Endothelial cell of umbilical vein (primary cell): ENCODE results near the gene KAT8. TPM values are rescaled to one million over a fixed set of nuclear protein-coding genes. Genes with fewer than 3 reads are reported as not detected.

Experiments used
- BruUV-seq: library from RNA; stranded (reverse); fragments of 400-500 nt; replicated peaks from 2 replicates; lab custom pipeline; 2021; lab: Mats Ljungman, UMichigan
- CTCF ChIA-PET: fragments of 300-600, 350-600 bp; sonication (Branson Sonifier 250); formaldehyde crosslinking; loops from one replicate; lab custom pipeline; 2021; ENCODE audit warnings: antibody characterized with exemption, inconsistent platforms; lab: Charles Lee
- POLR2A ChIA-PET: fragments of 300-600, 350-600 bp; sonication (Branson Sonifier 250); formaldehyde crosslinking; loops from one replicate; lab custom pipeline; 2021; ENCODE audit warnings: antibody characterized with exemption, inconsistent platforms; lab: Charles Lee
- DNase-seq: peaks from one replicate; pipeline ENCODE4 v3.0.0-alpha.2; 2011; ENCODE audit warnings: low read depth, low spot score
- FAIRE-seq: peaks from 2 replicates; lab custom pipeline; 2011; peaks lifted over from hg19 to GRCh38; lab: Jason Lieb, UNC
- H2AFZ ChIP-seq: 2 replicates; pipeline ENCODE4 v1.6.0; 2012; ENCODE audit warnings: low read depth, low read length, control low read depth, inconsistent platforms
- H3K27ac ChIP-seq: 2 replicates; pipeline ENCODE4 v1.5.1; 2011; ENCODE audit warnings: low read depth, mild to moderate bottlenecking, control low read depth, low read length, moderate library complexity; ENCODE audit not compliant: insufficient read depth
- H3K27me3 ChIP-seq, 2 experiments: 2 replicates each; pipeline versions ENCODE4 v1.6.0 to v1.6.1; 2011; ENCODE audit warnings: low read length in 2 of 2, mixed read lengths in 1 of 2; ENCODE audit not compliant: control insufficient read depth in 2 of 2, insufficient read depth in 2 of 2
- H3K36me3 ChIP-seq, 2 experiments: 2 replicates in 1 of 2; 3 replicates in 1 of 2; pipeline ENCODE4 v1.5.1; 2011; ENCODE audit warnings: low read length in 2 of 2, mild to moderate bottlenecking in 1 of 2, moderate library complexity in 1 of 2; ENCODE audit not compliant: control insufficient read depth in 2 of 2, insufficient read depth in 2 of 2; ENCODE audit errors: extremely low read depth in 1 of 2
- H3K4me1 ChIP-seq: 3 replicates; pipeline ENCODE4 v1.5.1; 2011; ENCODE audit warnings: mild to moderate bottlenecking, low read length; ENCODE audit not compliant: control insufficient read depth, insufficient read depth; ENCODE audit errors: extremely low read depth
- H3K4me2 ChIP-seq: 2 replicates; pipeline ENCODE4 v1.6.1; 2011; ENCODE audit warnings: low read length, control low read depth, mixed read lengths; ENCODE audit not compliant: insufficient read depth
- H3K4me3 ChIP-seq, 3 experiments: fragments of 200-600 bp in 1 of 3; sonication (generic), shearing (Covaris generic) in 1 of 3; replicated peaks in 1 of 3; 2 replicates each; pipeline ENCODE4 v1.5.1; 2011 to 2016; ENCODE audit warnings: control low read depth in 3 of 3, low read length in 3 of 3, mild to moderate bottlenecking in 2 of 3, inconsistent platforms in 1 of 3, low read depth in 1 of 3, moderate library complexity in 1 of 3; ENCODE audit not compliant: insufficient read depth in 1 of 3
- H3K79me2 ChIP-seq: 2 replicates; pipeline ENCODE4 v1.6.0; 2012; ENCODE audit warnings: low read length, inconsistent platforms; ENCODE audit not compliant: control insufficient read depth, insufficient read depth
- H3K9ac ChIP-seq: replicated peaks from 2 replicates; pipeline ENCODE3; 2011; ENCODE audit warnings: low read length, control low read depth; ENCODE audit not compliant: insufficient read depth; ENCODE audit errors: extremely low read depth
- H3K9me1 ChIP-seq: replicated peaks from 3 replicates; pipeline ENCODE4 v1.6.0; 2011; ENCODE audit warnings: mild to moderate bottlenecking, low read length; ENCODE audit not compliant: control insufficient read depth, insufficient read depth; ENCODE audit errors: extremely low read depth
- H3K9me3 ChIP-seq: replicated peaks from 2 replicates; pipeline ENCODE4 v1.5.1; 2012; ENCODE audit warnings: low read length, inconsistent platforms; ENCODE audit not compliant: control insufficient read depth, insufficient read depth
- H4K20me1 ChIP-seq: replicated peaks from 2 replicates; pipeline ENCODE3; 2011; ENCODE audit warnings: mild to moderate bottlenecking, low read length; ENCODE audit not compliant: control insufficient read depth, insufficient read depth; ENCODE audit errors: extremely low read depth
- CTCF ChIP-seq, 2 donors: IDR thresholded peaks; 1 replicate in 1 of 2; 2 replicates in 1 of 2; pipeline ENCODE4 v1.5.1; 2011; ENCODE audit warnings: low read length in 2 of 2, mild to moderate bottlenecking in 2 of 2, moderate library complexity in 2 of 2, control low read depth in 1 of 2, inconsistent platforms in 1 of 2, low read depth in 1 of 2; ENCODE audit not compliant: insufficient read depth in 1 of 2; ENCODE audit errors: extremely low read depth in 1 of 2
- EZH2 ChIP-seq: IDR thresholded peaks from 2 replicates; pipeline ENCODE4 v1.6.1; 2012; ENCODE audit warnings: borderline replicate concordance, low read depth, mild to moderate bottlenecking, moderate library complexity, low read length, inconsistent platforms; ENCODE audit not compliant: severe bottlenecking
- FOS ChIP-seq: IDR thresholded peaks from 2 replicates; pipeline ENCODE4 v1.6.1; 2011; ENCODE audit warnings: mild to moderate bottlenecking, low read length, moderate library complexity, borderline replicate concordance; ENCODE audit not compliant: insufficient read depth
- GATA2 ChIP-seq: IDR thresholded peaks from 2 replicates; pipeline ENCODE4 v1.7.0; 2011; ENCODE audit warnings: low read depth, mild to moderate bottlenecking, moderate library complexity, mixed read lengths, low read length; ENCODE audit not compliant: insufficient read length, insufficient read depth
- JUN ChIP-seq: IDR thresholded peaks from 2 replicates; pipeline ENCODE4 v1.6.1; 2011; ENCODE audit warnings: borderline replicate concordance, low read depth; ENCODE audit not compliant: insufficient read length, insufficient read depth
- MYC ChIP-seq: IDR thresholded peaks from one replicate; pipeline ENCODE4 v1.6.1; 2011; ENCODE audit warnings: mild to moderate bottlenecking, low read depth, low read length
- POLR2A ChIP-seq: IDR thresholded peaks from 2 replicates; pipeline ENCODE4 v1.6.1; 2012; ENCODE audit warnings: low read depth, mild to moderate bottlenecking, control low read depth, low read length
- POLR2AphosphoS5 ChIP-seq: IDR thresholded peaks from 2 replicates; pipeline ENCODE4 v1.6.1; 2012; ENCODE audit warnings: low read depth, mild to moderate bottlenecking, control low read depth, low read length, moderate library complexity; ENCODE audit not compliant: insufficient read depth
- dilution Hi-C: fragments of 300-500 bp; cut with MboI; formaldehyde crosslinking; loops from one replicate; pipeline ENCODE4 v1.15.0; 2019; ENCODE audit warnings: low sequenced_read_pairs; ENCODE audit not compliant: extremely low pct_ligation_motif_present
- intact Hi-C: fragments of 100-400 bp; cut with micrococcal nuclease; formaldehyde crosslinking; loops from one replicate; pipeline ENCODE4 v1.10.0; 2022
- polyA plus RNA-seq, 4 experiments: library from polyadenylated mRNA; depleted of rRNA in 3 of 4; stranded (reverse) in 3 of 4; unstranded in 1 of 4; fragments of >200 nt; gene quantifications; 2 replicates each; pipeline versions ENCODE4 v1.2.1 to v1.2.3, GENCODE V29; 2011 to 2012; ENCODE audit warnings: missing spikeins in 1 of 4
- total RNA-seq: library from RNA; stranded (reverse); gene quantifications from 2 replicates; pipeline ENCODE4 v1.2.3, GENCODE V29; 2021
- TF ChIP-seq, protein P1 (sequence below): IDR thresholded peaks from 2 replicates; pipeline ENCODE4 v1.6.1; 2011; ENCODE audit not compliant: insufficient read depth, insufficient read length

Gene KAT8
- total and polyA plus RNA-seq, 2 donors (not counting 3 experiments of a cell fraction or from before 2014, with no cell fraction given), result 30.7 to 42.8 TPM

DNA sequence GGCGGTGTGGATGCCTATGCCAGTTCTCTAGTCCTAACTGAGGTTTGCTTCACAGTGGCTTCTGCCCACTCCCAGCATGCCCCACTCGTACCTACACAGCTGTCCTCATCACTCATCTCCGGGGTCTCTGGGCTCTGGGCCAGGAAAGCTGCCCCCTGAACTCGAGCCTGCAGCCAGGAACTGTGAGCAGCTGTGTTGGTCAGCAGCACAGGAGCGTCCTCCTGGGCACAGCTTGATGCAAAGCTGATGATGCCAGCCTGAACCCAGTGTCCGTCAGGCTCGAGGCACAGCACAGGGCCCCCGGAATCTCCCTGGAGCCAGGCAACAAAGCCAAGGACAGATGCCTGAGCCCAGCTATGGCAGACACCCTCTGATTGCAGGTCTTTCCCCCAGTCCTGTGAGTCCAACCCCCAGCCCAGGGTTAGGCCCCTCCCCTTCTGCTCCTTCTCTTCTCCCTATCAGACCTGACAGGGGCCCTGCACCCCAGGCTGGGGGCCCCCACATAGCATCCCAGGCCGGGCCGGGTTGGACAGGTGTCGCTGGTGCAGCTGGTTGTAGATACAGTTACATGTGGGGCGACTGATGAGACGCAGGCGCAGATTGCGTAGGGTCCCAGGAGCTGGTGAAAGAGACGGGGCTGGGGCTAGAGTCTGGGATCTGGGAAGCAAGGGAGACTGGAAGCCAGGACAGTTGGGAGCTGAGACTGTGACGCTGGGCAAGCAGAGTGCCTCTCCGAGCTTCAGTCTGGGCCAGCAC lies 31.4 kb upstream of the KAT8 start:
- no peak overlapping the region for H3K4me2 ChIP-seq

More for the DNA sequence above, 31.4 kb upstream of the KAT8 start:
- H3K4me3 ChIP-seq, result no peak overlapping the region
- H3K36me3 ChIP-seq, result peaks cover 2 to 12% of the 10 kb centered on the region in 2 experiments
- H3K9ac ChIP-seq, result no peak overlapping the region
- H3K79me2 ChIP-seq, result no peaks in the 10 kb centered on the region
- H4K20me1 ChIP-seq, result no peaks in the 10 kb centered on the region
- TF ChIP-seq MYC (no peak), POLR2A (no peak), GATA2 (no peak), JUN (no peak), FOS (no peak), EZH2 (no peak), CTCF (IDR thresholded peaks at IDR 0.05; ENCODE audit: extremely low read depth in 1 of 2, insufficient read depth in 1 of 2, low read depth in 1 of 2, low read length in 2 of 2) (no peak), POLR2AphosphoS5 (no peak)
- TF ChIP-seq, protein P1, sequence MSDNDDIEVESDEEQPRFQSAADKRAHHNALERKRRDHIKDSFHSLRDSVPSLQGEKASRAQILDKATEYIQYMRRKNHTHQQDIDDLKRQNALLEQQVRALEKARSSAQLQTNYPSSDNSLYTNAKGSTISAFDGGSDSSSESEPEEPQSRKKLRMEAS, result no peak
- intact Hi-C loops, result no loop called here
- no peak overlapping the region for H2AFZ ChIP-seq
- dilution Hi-C loops, result no loop called here
- CTCF ChIA-PET, result interaction anchor here (1.0 to 1.8 kb wide), 2 partner anchors 12 to 101 kb away, joined by 3 to 5 read pairs; partner anchors contain the start of genes HSD3B7, ZNF646 and ZNF668
- POLR2A ChIA-PET, result interaction anchor here (0.6 kb wide), 1 partner anchor 126 kb away, joined by 7 read pairs; no protein-coding TSS in a partner anchor
- no TSS peak for BruUV-seq
- H3K4me1 ChIP-seq, result no peaks in the 10 kb centered on the region
- no peak for FAIRE-seq
- H3K9me3 ChIP-seq, result no peaks in the 10 kb centered on the region
- H3K9me1 ChIP-seq, result no peaks in the 10 kb centered on the region
- H3K27ac ChIP-seq, result no peak overlapping the region
- H3K27me3 ChIP-seq, result no peaks in the 10 kb centered on the region
- no peak for DNase-seq
